Motor neuron (in vitro differentiated cells): ENCODE results near the gene EXOG. TPM values are rescaled to one million over a fixed set of nuclear protein-coding genes. Genes with fewer than 3 reads are reported as not detected.

ENCODE experiments used
- ATAC-seq, 8 experiments: fragments of 200-7000 bp; cut with Tn5 transposase; replicated peaks in 6 of 8; 2 replicates each; pipeline ENCODE4 v1.8.0; 2021; ENCODE audit warnings: mild to moderate bottlenecking in 8 of 8, moderate library complexity in 8 of 8
- H3K27ac ChIP-seq, 2 donors: fragments of 250-450 bp; sonication (Bioruptor Pico); 2 replicates each; pipeline ENCODE4 v1.9.0; 2021; ENCODE audit warnings: antibody characterized with exemption in 2 of 2, mild to moderate bottlenecking in 2 of 2, moderate library complexity in 1 of 2
- H3K4me1 ChIP-seq, 2 donors: fragments of 250-450 bp; sonication (Bioruptor Pico); replicated peaks in 1 of 2; 2 replicates each; pipeline ENCODE4 v1.6.1; 2021; ENCODE audit warnings: antibody characterized with exemption in 2 of 2, mild to moderate bottlenecking in 2 of 2, moderate library complexity in 1 of 2
- H3K4me3 ChIP-seq, 5 donors: fragments of 250-450 bp; sonication (Bioruptor Pico); 2 replicates each; pipeline ENCODE4 v1.9.0; 2021; ENCODE audit warnings: antibody characterized with exemption in 5 of 5, mild to moderate bottlenecking in 5 of 5, moderate library complexity in 4 of 5
- WGBS, 10 experiments: fragments of 450-650 bp; shearing (Covaris generic); methylation state at CpG; one replicate each; pipeline ENCODE4 v1.0.0; 2022; 5-methylcytosine and 5-hydroxymethylcytosine counted together
- in situ Hi-C, 9 experiments: fragments of 400-800 bp; cut with MboI; loops; one replicate each; pipeline ENCODE4 v1.15.0; 2021; ENCODE audit warnings: low sequenced_read_pairs in 9 of 9, low pct_unique_long_range_greater_than_20kb in 2 of 9; ENCODE audit not compliant: unreplicated experiment in 9 of 9
- total RNA-seq, 8 experiments: library from RNA; unstranded; fragments of 300-600 nt; gene quantifications; 2 replicates each; pipeline versions ENCODE4 v1.2.3 to v1.2.4, GENCODE V29; 2022

The EXOG gene
- total RNA-seq, 8 experiments from 2014 or later, result 7.2 to 22.1 (median 14.7) TPM

DNA sequence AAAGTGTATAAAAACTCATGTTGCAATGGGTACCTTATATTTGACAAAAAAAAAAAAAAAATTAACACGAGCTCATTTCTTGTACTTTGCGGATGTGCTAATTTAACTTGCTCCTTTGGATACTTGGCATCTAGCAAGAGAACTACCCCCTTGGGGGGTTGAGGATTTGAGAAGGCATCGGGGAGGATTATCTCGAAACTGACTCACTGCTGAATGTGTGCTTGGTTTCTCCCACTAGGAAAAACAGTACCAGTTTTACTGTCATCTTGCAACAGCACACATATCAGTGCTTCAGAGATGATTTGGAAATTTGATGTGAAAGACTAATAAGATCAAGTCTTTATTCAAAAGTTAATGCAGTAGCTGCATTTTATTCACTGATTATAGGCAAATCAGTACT is 891 bp downstream of the EXOG start:
- peaks cover 3 to 7% of the 10 kb centered on the region in 2 donors for H3K4me1 ChIP-seq
- peak overlapping the region; percentile 58 to 74 (median 62) for H3K4me3 ChIP-seq
- H3K27ac ChIP-seq, result no peak overlapping the region
- ATAC-seq, result no peak
- 8 to 71% (median 41%) methylated on average over 2 to 4 of the region's 4 CpGs for WGBS, 10 experiments
- in situ Hi-C loops, result no loop called here

DNA sequence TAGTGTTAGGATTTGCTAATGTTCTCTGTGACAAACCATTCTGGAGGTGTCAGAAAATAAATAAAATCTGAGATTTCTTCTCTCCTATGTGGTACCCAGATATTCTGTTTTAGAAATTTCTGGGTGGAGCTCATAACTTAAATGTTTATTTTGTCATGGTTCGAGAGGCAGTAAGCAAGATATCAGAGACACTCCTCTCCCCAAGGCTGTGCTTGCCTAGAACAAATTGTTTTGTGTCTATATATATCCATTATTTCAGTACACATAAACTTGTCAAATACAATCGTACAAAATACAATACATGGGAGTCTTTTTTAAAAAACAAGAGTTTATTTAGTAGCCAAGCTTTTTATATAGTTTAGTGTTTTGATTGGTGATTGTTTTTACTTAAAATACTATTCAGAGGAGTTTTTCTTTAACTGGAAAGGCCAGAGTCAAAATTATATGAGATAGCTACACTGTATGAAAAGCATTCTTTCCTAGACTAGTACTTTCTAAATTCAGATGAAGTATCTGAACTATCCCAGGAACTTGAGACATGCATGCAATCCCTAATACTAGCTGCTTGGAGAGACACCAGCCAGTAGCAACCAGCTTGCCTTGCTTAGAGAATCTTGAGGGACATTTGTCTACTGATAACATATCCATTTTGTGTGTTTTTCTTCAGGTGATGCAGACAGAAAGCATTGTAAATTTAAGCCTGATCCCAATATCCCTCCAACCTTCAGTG is 4.7 kb downstream of the EXOG start:
- peaks cover 3 to 7% of the 10 kb centered on the region in 2 donors for H3K4me1 ChIP-seq
- H3K27ac ChIP-seq, result no peak overlapping the region
- WGBS, 10 experiments, result 48 to 100% (median 90%) methylated on average over 1 to 2 of the region's 2 CpGs; no CpG with 5 or more reads in 1 of the 10 experiments
- no peak overlapping the region for H3K4me3 ChIP-seq
- ATAC-seq, result no peak
- in situ Hi-C loops, result loop anchor here in 3 of 9 experiments (25.0 kb wide), 3 partner anchors 161 to 511 kb away; no protein-coding TSS in a partner anchor

DNA sequence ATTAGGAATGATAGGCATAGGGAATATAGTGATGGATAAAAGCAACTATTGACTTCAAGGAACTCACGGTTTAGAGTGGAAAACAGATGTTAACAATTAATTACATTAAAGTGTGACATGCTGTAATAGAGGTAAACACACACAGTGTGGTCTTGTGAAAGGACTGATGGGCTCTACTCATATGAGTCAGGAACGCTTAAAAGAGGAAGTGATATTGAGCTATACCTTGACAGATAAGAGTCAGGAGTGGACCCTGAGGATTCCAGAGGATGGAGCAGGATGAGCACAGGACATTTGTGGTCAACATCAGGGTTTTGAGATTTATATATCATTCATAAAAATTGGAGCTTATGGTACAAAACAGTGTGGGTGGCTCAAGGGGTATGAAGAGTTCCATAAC is 11.0 kb downstream of the EXOG start:
- in situ Hi-C loops, result loop anchor here in 3 of 9 experiments (25.0 kb wide), 3 partner anchors 155 to 505 kb away; no protein-coding TSS in a partner anchor
- no peaks in the 10 kb centered on the region for H3K4me1 ChIP-seq
- no peak overlapping the region for H3K27ac ChIP-seq
- 80 to 100% (median 93%) methylated on average over 1 to 2 of the region's 2 CpGs; no CpG with 5 or more reads in 1 of the 10 experiments for WGBS, 10 experiments
- H3K4me3 ChIP-seq, result no peak overlapping the region
- ATAC-seq, result no peak

DNA sequence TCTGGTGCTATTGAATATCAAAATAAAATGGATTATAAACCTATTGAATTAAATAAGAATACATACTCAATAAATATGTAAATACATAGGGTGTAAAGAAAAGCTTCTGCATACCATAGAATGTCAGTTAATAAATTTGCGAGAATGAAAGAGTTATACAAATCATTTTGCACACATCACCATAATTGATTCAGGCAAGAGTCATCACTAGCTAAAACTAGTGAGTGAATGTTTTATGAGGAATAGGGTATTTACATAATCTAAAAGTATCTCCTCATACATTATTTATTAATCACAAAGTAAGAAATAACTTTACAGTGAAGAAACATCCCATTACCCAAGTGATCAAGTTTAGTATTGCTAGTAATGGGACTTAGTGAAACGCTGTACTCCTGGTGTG is 13.6 kb downstream of the EXOG start:
- no peak overlapping the region for H3K27ac ChIP-seq
- peak in 4 of 8 experiments; percentile 20 to 83 (median 56) for ATAC-seq
- H3K4me1 ChIP-seq, result no peaks in the 10 kb centered on the region
- 0 to 100% (median 81%) methylated on average over 1 to 2 of the region's 2 CpGs for WGBS, 10 experiments
- H3K4me3 ChIP-seq, result no peak overlapping the region
- in situ Hi-C loops, result loop anchor here in 3 of 9 experiments (25.0 kb wide), 3 partner anchors 153 to 503 kb away; no protein-coding TSS in a partner anchor

DNA sequence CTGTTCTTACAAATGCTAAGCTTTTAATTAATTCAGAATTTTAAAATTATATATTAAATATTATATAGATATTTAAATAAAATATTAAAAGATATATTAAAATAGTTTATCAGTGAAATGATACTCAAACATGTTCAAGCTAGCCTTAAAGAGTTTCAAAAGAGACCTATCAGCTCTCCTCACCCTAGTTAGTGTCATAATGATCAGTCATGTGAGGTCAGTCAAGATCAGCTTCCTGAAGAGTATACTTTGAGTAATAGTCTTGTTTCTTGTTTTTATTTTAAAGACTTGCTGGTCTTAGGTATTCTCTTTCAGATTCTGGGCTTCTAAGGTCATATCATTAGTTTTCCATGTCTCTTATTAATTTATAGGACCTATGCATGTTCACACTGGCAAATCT is 14.5 kb downstream of the EXOG start:
- no peaks in the 10 kb centered on the region for H3K4me1 ChIP-seq
- in situ Hi-C loops, result loop anchor here in 3 of 9 experiments (25.0 kb wide), 3 partner anchors 152 to 502 kb away; no protein-coding TSS in a partner anchor
- ATAC-seq, result no peak
- H3K27ac ChIP-seq, result no peak overlapping the region
- H3K4me3 ChIP-seq, result no peak overlapping the region

DNA sequence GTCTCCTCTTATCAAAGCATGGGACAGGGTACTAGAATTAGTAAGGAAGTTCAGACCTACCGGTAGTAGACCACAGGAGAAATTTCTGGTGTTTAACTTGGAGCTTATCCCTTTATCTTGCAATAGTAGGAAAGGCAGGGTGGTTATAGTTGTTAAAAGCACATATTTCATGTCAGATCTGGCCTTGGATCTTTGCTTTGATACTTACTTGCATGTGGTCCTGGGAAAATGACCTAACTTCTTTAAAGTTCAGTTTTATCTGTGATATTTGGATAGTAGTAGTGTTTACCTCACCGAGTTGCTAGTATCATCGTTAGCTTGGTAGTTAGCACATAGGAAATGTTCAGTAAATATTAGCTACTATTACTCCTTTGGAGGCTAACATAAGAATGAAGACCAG is 15.4 kb downstream of the EXOG start:
- in situ Hi-C loops, result loop anchor here in 3 of 9 experiments (25.0 kb wide), 3 partner anchors 151 to 501 kb away; no protein-coding TSS in a partner anchor
- Histone ChIP-seq H3K27ac (no peak overlapping the region), H3K4me1 (no peaks in the 10 kb centered on the region), H3K4me3 (no peak overlapping the region)
- 64 to 100% (median 92%) methylated on average over 1 to 3 of the region's 3 CpGs for WGBS, 10 experiments
- ATAC-seq, result no peak

DNA sequence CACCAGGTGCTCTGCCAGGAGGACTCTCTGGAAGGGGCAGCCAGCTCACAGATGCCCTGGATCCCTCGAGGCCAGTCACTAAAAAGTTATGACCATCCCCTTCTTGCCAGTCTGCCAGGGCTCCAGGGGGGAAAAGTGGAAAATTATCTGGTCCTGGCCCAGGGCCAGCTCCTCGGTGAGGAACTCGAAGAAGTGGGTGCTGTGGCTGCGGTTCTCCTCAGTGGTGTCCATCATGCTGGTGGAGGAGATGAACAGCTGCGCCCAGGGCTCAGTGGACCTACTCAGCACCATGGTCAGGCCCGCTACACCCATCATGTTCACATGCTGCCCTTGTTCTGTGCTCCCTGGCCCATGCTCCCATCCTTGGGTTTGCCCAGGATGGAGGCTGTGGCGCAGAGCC is 19.2 kb downstream of the EXOG start:
- ATAC-seq, result no peak

DNA sequence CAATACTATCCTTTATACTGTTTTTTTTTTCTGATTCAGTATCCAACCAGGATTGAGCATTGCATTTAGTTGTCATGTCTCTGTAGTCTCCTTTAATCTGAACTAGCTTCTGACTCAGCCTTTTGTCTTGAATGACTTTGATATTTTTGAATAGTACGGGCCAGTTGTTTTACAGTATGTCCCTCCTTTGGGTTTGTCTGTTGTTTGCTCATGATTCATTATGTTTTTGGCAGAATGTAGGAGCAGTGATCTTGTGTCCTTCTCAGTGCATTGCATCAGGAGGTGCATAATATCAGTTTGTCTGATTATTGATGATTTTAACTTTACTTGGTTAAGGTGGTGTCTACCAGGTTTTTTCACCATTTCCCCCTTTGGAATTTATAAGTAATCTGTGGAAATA is 20.5 kb downstream of the EXOG start:
- 0 to 100% (median 60%) methylated on average over 1 of the region's 1 CpG; no CpG with 5 or more reads in 2 of the 10 experiments for WGBS, 10 experiments
- in situ Hi-C loops, result loop anchor here in 3 of 9 experiments (25.0 kb wide), 3 partner anchors 146 to 496 kb away; no protein-coding TSS in a partner anchor
- no peaks in the 10 kb centered on the region for H3K4me1 ChIP-seq
- H3K4me3 ChIP-seq, result no peak overlapping the region
- H3K27ac ChIP-seq, result no peak overlapping the region
- ATAC-seq, result peak in 2 of 8 experiments; percentile 86 to 88

More for the DNA sequence above, 19.2 kb downstream of the EXOG start:
- H3K4me3 ChIP-seq, result no peak overlapping the region
- WGBS, 10 experiments, result 85 to 100% (median 100%) methylated on average over 1 to 5 of the region's 7 CpGs; no CpG with 5 or more reads in 5 of the 10 experiments
- H3K4me1 ChIP-seq, result no peaks in the 10 kb centered on the region
- in situ Hi-C loops, result loop anchor here in 3 of 9 experiments (25.0 kb wide), 3 partner anchors 147 to 497 kb away; no protein-coding TSS in a partner anchor
- H3K27ac ChIP-seq, result no peak overlapping the region

DNA sequence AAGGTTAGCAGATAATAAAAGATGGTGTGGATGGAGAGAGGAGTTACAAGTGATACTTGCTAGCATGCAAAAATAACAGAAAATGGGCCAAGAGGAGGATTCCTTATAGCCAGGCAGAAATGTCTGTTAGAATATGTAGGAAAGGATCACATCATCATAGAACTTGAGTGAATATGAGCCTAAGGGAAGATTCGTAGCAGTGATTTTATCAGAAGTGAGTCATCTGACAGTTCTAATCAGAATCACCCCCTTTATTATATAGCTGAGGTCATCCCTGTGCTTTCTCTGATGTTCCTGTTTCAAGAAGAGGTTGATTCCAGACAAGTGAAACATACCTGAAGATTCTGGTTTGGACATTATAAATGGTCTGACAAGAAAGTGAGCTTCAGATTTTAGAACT is 22.9 kb downstream of the EXOG start:
- peak; percentile 39 to 98 (median 76) for ATAC-seq
- H3K27ac ChIP-seq, result no peak overlapping the region

DNA sequence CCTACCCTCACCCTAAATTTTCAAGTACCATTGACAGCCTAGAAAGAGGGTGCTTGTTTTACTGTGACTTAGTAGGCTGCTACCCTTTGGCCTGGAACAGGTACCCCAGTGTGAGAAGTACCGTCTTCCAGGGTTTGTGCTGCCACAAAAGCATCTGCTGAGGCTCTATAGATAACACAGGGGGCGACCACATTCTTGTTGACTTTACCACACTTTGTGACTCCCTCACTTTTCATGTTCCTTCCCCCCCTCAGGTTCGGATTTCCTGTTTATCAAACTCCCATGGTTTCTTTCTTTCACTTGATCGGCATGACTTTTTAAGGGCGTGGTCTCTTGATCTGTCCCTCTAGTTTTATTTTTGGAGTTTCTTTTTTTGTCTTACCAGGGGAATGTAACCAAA is 23.5 kb downstream of the EXOG start:
- Histone ChIP-seq H3K4me3 (no peak overlapping the region), H3K27ac (no peak overlapping the region), H3K4me1 (no peaks in the 10 kb centered on the region)
- WGBS, 10 experiments, result 47 to 80% (median 67%) methylated on average over 3 to 5 of the region's 5 CpGs
- no peak for ATAC-seq
- in situ Hi-C loops, result loop anchor here in 3 of 9 experiments (10.0 to 25.0 kb wide), 4 partner anchors 135 to 493 kb away; no protein-coding TSS in a partner anchor

More for the DNA sequence above, 22.9 kb downstream of the EXOG start:
- 0 to 100% (median 50%) methylated on average over 1 of the region's 1 CpG; no CpG with 5 or more reads in 1 of the 10 experiments for WGBS, 10 experiments
- Histone ChIP-seq H3K4me1 (no peaks in the 10 kb centered on the region), H3K4me3 (no peak overlapping the region)
- in situ Hi-C loops, result loop anchor here in 3 of 9 experiments (25.0 kb wide), 3 partner anchors 143 to 493 kb away; no protein-coding TSS in a partner anchor

DNA sequence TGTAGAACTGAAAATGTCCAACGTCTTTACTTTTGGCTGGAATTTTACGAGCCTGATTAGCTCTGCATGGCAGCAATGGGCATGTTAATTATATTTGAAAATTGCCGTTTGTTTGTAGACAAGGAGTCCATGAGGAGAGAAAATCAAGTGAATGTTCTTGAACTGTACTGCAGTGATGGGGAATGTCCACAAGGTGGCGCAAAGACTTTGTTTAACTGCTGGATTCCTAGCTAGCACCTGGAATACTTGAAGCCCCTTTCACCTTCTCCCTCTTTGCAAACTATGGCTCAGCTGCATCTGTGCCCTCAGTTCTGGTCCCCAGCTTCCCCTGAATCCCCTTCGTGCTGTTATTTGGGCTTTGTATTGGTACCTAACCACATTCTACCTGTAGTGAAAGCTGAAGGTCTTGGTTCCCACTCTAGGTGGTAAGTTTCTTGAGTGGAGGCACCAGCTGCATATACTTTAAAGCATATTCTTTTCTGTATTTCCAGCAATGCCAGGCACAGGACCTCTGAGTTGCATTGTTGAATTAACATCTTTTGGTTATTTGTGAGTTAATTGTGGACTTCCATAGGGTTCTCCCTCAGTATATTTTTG is 25.3 kb downstream of the EXOG start:
- Histone ChIP-seq H3K27ac (no peak overlapping the region), H3K4me1 (no peaks in the 10 kb centered on the region), H3K4me3 (no peak overlapping the region)
- in situ Hi-C loops, result loop anchor here in 3 of 9 experiments (10.0 to 25.0 kb wide), 4 partner anchors 133 to 491 kb away; no protein-coding TSS in a partner anchor
- 0 to 67% (median 0%) methylated on average over 1 to 5 of the region's 5 CpGs for WGBS, 10 experiments
- peak; percentile 15 to 63 (median 39) for ATAC-seq

DNA sequence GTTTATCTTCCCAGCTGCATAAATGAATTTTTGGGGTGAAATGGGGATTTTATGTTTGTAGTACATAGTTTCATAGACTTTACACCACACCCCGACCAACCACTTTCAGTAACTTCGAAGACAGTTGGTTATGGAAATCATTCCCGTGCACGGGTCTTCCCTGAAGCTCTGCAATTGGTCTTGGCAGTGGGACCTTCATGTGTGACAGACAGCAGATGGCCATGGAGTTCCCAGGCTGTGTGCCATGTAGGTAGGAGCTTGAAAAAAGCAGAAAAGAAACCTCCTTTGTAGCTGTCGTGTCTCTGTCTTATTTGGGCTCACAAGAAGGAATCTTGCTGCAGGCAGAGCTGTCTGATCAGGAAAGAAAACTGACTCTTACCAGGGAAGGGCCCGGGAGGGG is 25.9 kb downstream of the EXOG start:
- no peak for ATAC-seq
- Histone ChIP-seq H3K4me1 (no peaks in the 10 kb centered on the region), H3K27ac (no peak overlapping the region), H3K4me3 (no peak overlapping the region)
- in situ Hi-C loops, result loop anchor here in 3 of 9 experiments (10.0 to 25.0 kb wide), 4 partner anchors 133 to 490 kb away; no protein-coding TSS in a partner anchor
- 79 to 100% (median 91%) methylated on average over 1 to 6 of the region's 6 CpGs; no CpG with 5 or more reads in 1 of the 10 experiments for WGBS, 10 experiments
